Measurements from ENCODE around the gene CHRM5.
"Not testable (repeated sequence)": the region's sequence is repeated elsewhere in the genome, so short reads cannot be mapped to it uniquely, and the experiment has no call there.

The CHRM5 gene

DNA sequence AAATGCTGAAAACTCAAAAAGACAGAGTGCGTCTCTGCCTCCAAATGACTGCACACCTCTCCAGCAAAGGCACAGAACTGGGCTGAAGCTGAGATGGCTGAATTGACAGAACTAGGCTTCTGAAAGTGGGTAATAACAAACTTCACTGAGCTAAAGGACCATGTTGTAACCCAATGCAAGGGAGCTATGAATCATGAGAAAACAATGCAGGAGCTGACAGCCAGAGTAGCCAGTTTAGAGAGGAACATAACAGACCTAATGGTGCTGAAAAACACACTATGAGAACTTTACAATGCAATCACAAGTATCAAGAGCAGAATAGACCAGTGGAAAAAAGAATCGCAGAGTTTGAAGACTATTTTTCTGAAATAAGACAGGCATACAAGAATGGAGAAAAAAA lies 80.8 kb downstream of the CHRM5 start:
- Histone ChIP-seq H3K27ac (no peak overlapping the region), H3K79me2 (no peaks in the 10 kb centered on the region), H3K4me2 (ENCODE audit: low read length) (no peak overlapping the region), H3K9ac (no peak overlapping the region), H3K27me3 (ENCODE audit: control insufficient read depth, insufficient read depth, low read length) (no peaks in the 10 kb centered on the region), H3K36me3 (ENCODE audit: control insufficient read depth, insufficient read depth, low read length) (no peaks in the 10 kb centered on the region), H3K9me3 (ENCODE audit: control insufficient read depth, low read length) (no peaks in the 10 kb centered on the region), H3K4me3 (ENCODE audit: low read depth, low read length) (no peak overlapping the region), H2AFZ (no peak overlapping the region), H3K4me1 (no peaks in the 10 kb centered on the region)
- TF ChIP-seq CTCF (IDR thresholded peaks at IDR 0.05) = no peak

GRCh38 chr15:34050385-34050784 lies 82.1 kb downstream of the CHRM5 start:
- H3K4me3 ChIP-seq (ENCODE audit: low read depth, low read length) = not testable (repeated sequence)

DNA sequence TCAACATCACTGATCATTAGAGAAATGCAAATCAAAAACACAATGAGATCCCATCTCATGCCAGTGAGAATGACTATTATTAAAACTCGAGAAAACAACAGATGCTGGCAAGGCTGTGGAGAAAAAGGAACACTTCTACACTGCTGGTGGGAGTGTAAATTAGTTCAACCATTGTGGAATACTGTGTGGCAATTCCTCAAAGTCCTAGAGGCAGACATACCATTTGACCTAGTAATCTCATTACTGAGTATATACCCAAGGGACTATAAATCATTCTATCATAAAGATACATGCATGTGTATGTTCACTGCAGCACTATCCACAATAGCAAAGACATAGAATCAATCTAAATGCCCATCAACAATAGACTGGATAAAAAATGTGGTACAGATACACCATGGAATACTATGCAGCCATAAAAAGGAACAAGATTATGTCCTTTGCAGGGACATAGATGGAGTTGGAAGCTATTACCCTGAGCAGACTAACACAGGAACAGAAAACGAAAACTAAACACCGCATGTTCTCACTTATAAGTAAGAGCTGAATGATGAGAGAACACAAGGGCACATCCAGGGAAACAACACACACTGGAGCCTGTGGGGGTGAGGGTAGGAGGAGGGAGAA lies 85.9 kb downstream of the CHRM5 start:
- Histone ChIP-seq H3K4me3 (ENCODE audit: low read depth, low read length) (no peak overlapping the region), H3K4me2 (ENCODE audit: low read length) (no peak overlapping the region), H3K9me3 (ENCODE audit: control insufficient read depth, low read length) (no peaks in the 10 kb centered on the region), H3K9ac (no peak overlapping the region), H2AFZ (no peak overlapping the region), H3K79me2 (no peaks in the 10 kb centered on the region), H3K27me3 (ENCODE audit: control insufficient read depth, insufficient read depth, low read length) (no peaks in the 10 kb centered on the region), H3K27ac (no peak overlapping the region), H3K36me3 (ENCODE audit: control insufficient read depth, insufficient read depth, low read length) (no peaks in the 10 kb centered on the region), H3K4me1 (no peaks in the 10 kb centered on the region)
- no peak for TF ChIP-seq CTCF (IDR thresholded peaks at IDR 0.05)

More at GRCh38 chr15:34050385-34050784, 82.1 kb downstream of the CHRM5 start:
- not testable (repeated sequence) for H3K79me2 ChIP-seq; H3K27me3 ChIP-seq (ENCODE audit: control insufficient read depth, insufficient read depth, low read length); H3K27ac ChIP-seq; H3K4me1 ChIP-seq; H3K4me2 ChIP-seq (ENCODE audit: low read length); H3K9ac ChIP-seq; H2AFZ ChIP-seq; H3K9me3 ChIP-seq (ENCODE audit: control insufficient read depth, low read length); H3K36me3 ChIP-seq (ENCODE audit: control insufficient read depth, insufficient read depth, low read length)

DNA sequence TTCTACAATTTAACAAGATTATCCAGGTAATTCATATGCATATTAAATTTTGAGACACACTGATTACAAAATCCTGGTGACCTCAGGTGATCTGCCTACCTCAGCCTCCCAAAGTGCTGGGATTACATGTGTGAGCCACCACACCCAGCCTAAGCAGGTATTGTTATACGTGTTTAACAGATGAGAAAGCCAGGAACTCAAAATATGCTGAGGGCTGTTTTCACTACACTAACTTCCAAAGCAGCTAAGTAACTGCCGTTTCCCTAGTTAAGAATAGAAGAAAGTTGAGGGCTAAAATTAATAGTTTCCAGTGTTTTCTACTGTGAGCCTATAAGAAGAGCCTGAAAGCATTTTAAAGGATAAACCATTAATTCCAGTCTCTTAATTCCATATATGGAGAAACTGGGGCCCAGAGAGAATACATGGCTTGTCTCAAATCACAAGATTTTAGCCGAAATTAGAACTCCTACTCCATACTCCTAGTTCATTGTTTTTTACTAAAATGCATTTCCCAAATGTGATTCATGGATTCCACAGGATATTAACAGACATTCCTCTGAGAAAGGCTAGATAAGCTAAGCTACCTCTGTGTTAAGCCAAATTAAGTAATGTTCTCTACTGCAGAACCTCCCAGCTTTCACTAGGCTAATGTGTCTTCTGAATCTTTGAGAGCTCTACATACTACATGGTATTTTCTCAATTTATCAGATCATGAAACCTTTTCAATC lies 87.7 kb downstream of the CHRM5 start:
- H3K36me3 ChIP-seq (ENCODE audit: control insufficient read depth, insufficient read depth, low read length) = no peaks in the 10 kb centered on the region
- no peak overlapping the region for H3K27ac ChIP-seq
- H3K79me2 ChIP-seq = no peaks in the 10 kb centered on the region
- no peak overlapping the region for H3K4me3 ChIP-seq (ENCODE audit: low read depth, low read length)
- H3K9me3 ChIP-seq (ENCODE audit: control insufficient read depth, low read length) = no peaks in the 10 kb centered on the region
- H3K4me1 ChIP-seq = no peaks in the 10 kb centered on the region
- H2AFZ ChIP-seq = no peak overlapping the region
- no peak for TF ChIP-seq CTCF (IDR thresholded peaks at IDR 0.05)
- H3K9ac ChIP-seq = no peak overlapping the region
- H3K27me3 ChIP-seq (ENCODE audit: control insufficient read depth, insufficient read depth, low read length) = no peaks in the 10 kb centered on the region
- no peak overlapping the region for H3K4me2 ChIP-seq (ENCODE audit: low read length)

GRCh38 chr15:34056911-34057310 lies 88.6 kb downstream of the CHRM5 start:
- H3K27me3 ChIP-seq (ENCODE audit: control insufficient read depth, insufficient read depth, low read length) = no peaks in the 10 kb centered on the region
- no peaks in the 10 kb centered on the region for H3K4me1 ChIP-seq
- no peaks in the 10 kb centered on the region for H3K79me2 ChIP-seq
- no peak overlapping the region for H3K27ac ChIP-seq
- H2AFZ ChIP-seq = no peak overlapping the region
- no peak overlapping the region for H3K9ac ChIP-seq
- no peaks in the 10 kb centered on the region for H3K36me3 ChIP-seq (ENCODE audit: control insufficient read depth, insufficient read depth, low read length)
- no peaks in the 10 kb centered on the region for H3K9me3 ChIP-seq (ENCODE audit: control insufficient read depth, low read length)
- no peak for TF ChIP-seq CTCF (IDR thresholded peaks at IDR 0.05)
- H3K4me2 ChIP-seq (ENCODE audit: low read length) = no peak overlapping the region
- no peak overlapping the region for H3K4me3 ChIP-seq (ENCODE audit: low read depth, low read length)

All from parathyroid adenoma (tissue), 2 donors.